HepG2 (cell line): ENCODE measurements around the gene RTF1. TPM values are rescaled to one million over a fixed set of nuclear protein-coding genes. Genes with fewer than 3 reads are reported as not detected.

Experiments
- ELF3 ChIP-seq: IDR thresholded peaks from 2 replicates; pipeline ENCODE4 v1.6.1; 2016; ENCODE audit warnings: missing genetic modification reagents, missing compliant biosample characterization
- HNRNPK ChIP-seq: fragments of 200-400 bp; formaldehyde crosslinking; IDR thresholded peaks from 2 replicates; pipeline ENCODE4 v1.6.1; 2018; ENCODE audit warnings: low read length, low read depth, moderate library complexity, mild to moderate bottlenecking; ENCODE audit not compliant: poor library complexity, severe bottlenecking
- KLF9 ChIP-seq: IDR thresholded peaks from 2 replicates; pipeline ENCODE4 v1.6.1; 2016; ENCODE audit warnings: low read depth
- MIER2 ChIP-seq: IDR thresholded peaks from 2 replicates; pipeline ENCODE4 v1.6.1; 2016; ENCODE audit warnings: missing biosample characterization, missing genetic modification reagents
- PCBP1 ChIP-seq: fragments of 200-400 bp; formaldehyde crosslinking; IDR thresholded peaks from 2 replicates; pipeline ENCODE4 v1.6.1; 2017; ENCODE audit warnings: mild to moderate bottlenecking, low read depth, low read length, borderline replicate concordance
- SIN3A ChIP-seq: IDR thresholded peaks from 2 replicates; pipeline ENCODE4 v1.6.1; 2011; ENCODE audit warnings: low read depth, mild to moderate bottlenecking, control low read depth, low read length, borderline replicate concordance
- TAF15 ChIP-seq: fragments of 200-400 bp; formaldehyde crosslinking; IDR thresholded peaks from one replicate; pipeline ENCODE4 v1.6.1; 2018; ENCODE audit warnings: mild to moderate bottlenecking, low read depth, low read length; ENCODE audit not compliant: poor library complexity, severe bottlenecking
- ZNF33B ChIP-seq: sonication (generic); formaldehyde crosslinking; IDR thresholded peaks from 2 replicates; pipeline ENCODE4 v1.5.1; 2020; ENCODE audit warnings: mild to moderate bottlenecking, missing genetic modification reagents
- ZNF598 ChIP-seq: sonication (generic); formaldehyde crosslinking; IDR thresholded peaks from 2 replicates; pipeline ENCODE4 v1.5.1; 2020; ENCODE audit warnings: mild to moderate bottlenecking, missing genetic modification reagents, borderline replicate concordance
- ZNF775 ChIP-seq: sonication (generic); formaldehyde crosslinking; IDR thresholded peaks from 2 replicates; pipeline ENCODE4 v1.4.0; 2020; ENCODE audit warnings: missing genetic modification reagents, mild to moderate bottlenecking, moderate library complexity, borderline replicate concordance
- polyA plus RNA-seq, 8 experiments: library from polyadenylated mRNA; depleted of rRNA in 3 of 8; stranded (reverse) in 7 of 8; unstranded in 1 of 8; fragments of >200 nt; fragmentation: Illumina TruSeq in 4 of 8; extraction: Trizol in 4 of 8; gene quantifications; 2 replicates each; pipeline versions ENCODE4 v1.2.1 to v1.2.3, GENCODE V29; 2011 to 2016; ENCODE audit warnings: low read depth in 4 of 8, missing spikeins in 1 of 8, mixed read lengths in 1 of 8; ENCODE audit not compliant: insufficient read depth in 1 of 8
- total RNA-seq, 5 experiments: library from RNA; depleted of rRNA; stranded (reverse); fragments of >200 nt; fragmentation: Illumina TruSeq; extraction: Trizol; gene quantifications; 2 replicates each; pipeline ENCODE4 v1.2.3, GENCODE V29; 2016; ENCODE audit warnings: low read depth in 1 of 5
- TF ChIP-seq, protein P1 (sequence below): sonication (generic); formaldehyde crosslinking; IDR thresholded peaks from 2 replicates; pipeline ENCODE4 v1.5.1; 2020; ENCODE audit warnings: mild to moderate bottlenecking, missing genetic modification reagents, moderate library complexity
- TF ChIP-seq, protein P2 (sequence below): sonication (generic); formaldehyde crosslinking; IDR thresholded peaks from 2 replicates; pipeline ENCODE4 v1.4.0; 2020; ENCODE audit warnings: missing genetic modification reagents, borderline replicate concordance
- TF ChIP-seq, protein P3 (sequence below): sonication (generic); formaldehyde crosslinking; IDR thresholded peaks from 2 replicates; pipeline ENCODE4 v1.8.1; 2023; ENCODE audit warnings: mild to moderate bottlenecking, missing genetic modification reagents
- TF ChIP-seq, protein P4 (sequence below): sonication (generic); formaldehyde crosslinking; IDR thresholded peaks from 2 replicates; pipeline ENCODE4 v1.4.0; 2020; ENCODE audit warnings: missing genetic modification reagents

The RTF1 gene
- total and polyA plus RNA-seq, 2 of the 13 experiments (the other 11 are each of a cell fraction or from before 2014, with no cell fraction given): 13.9 to 17.9 TPM

DNA sequence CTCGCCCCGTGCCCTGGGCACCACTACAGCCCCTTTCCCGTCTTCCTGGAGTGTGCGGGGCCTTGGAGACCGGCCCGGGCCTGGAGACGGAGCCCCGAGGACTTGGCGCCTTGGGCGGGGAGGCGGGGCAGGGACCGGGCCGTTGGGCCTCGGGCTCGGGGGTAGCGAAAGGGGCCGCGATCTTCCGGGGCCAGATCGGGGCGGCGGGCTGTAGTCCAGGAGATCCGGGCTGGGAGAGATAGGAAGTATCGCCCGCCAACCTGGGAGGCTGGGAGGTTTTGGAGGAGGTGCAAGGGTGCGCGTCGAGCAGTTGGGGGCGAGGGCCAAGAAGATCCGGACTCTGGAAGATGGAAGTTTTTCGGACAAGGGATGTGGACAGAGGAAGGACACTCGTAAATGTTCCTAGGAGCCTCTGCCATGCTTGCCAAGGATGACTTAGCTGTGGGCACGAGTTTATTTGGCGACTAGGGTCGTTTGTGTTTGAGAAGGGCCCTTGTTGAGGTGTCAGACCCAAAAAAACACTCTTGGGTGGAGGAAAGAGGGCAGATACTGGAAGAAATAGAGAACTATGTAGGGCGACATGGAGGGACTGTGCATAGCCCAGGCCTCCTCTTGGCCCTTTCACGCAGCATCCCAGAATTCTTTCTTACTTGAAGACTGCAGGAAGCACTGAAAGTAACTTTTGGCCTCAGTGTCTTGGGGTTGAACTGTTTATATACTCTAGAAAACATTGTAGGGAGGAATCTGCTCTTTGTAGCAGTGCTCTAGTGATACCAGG lies 712 bp downstream of the RTF1 start (continued):
- TF ChIP-seq, protein P1, sequence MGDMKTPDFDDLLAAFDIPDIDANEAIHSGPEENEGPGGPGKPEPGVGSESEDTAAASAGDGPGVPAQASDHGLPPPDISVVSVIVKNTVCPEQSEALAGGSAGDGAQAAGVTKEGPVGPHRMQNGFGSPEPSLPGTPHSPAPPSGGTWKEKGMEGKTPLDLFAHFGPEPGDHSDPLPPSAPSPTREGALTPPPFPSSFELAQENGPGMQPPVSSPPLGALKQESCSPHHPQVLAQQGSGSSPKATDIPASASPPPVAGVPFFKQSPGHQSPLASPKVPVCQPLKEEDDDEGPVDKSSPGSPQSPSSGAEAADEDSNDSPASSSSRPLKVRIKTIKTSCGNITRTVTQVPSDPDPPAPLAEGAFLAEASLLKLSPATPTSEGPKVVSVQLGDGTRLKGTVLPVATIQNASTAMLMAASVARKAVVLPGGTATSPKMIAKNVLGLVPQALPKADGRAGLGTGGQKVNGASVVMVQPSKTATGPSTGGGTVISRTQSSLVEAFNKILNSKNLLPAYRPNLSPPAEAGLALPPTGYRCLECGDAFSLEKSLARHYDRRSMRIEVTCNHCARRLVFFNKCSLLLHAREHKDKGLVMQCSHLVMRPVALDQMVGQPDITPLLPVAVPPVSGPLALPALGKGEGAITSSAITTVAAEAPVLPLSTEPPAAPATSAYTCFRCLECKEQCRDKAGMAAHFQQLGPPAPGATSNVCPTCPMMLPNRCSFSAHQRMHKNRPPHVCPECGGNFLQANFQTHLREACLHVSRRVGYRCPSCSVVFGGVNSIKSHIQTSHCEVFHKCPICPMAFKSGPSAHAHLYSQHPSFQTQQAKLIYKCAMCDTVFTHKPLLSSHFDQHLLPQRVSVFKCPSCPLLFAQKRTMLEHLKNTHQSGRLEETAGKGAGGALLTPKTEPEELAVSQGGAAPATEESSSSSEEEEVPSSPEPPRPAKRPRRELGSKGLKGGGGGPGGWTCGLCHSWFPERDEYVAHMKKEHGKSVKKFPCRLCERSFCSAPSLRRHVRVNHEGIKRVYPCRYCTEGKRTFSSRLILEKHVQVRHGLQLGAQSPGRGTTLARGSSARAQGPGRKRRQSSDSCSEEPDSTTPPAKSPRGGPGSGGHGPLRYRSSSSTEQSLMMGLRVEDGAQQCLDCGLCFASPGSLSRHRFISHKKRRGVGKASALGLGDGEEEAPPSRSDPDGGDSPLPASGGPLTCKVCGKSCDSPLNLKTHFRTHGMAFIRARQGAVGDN (CRISPR knock-in tag): peak; percentile 50
- TF ChIP-seq, protein P2, sequence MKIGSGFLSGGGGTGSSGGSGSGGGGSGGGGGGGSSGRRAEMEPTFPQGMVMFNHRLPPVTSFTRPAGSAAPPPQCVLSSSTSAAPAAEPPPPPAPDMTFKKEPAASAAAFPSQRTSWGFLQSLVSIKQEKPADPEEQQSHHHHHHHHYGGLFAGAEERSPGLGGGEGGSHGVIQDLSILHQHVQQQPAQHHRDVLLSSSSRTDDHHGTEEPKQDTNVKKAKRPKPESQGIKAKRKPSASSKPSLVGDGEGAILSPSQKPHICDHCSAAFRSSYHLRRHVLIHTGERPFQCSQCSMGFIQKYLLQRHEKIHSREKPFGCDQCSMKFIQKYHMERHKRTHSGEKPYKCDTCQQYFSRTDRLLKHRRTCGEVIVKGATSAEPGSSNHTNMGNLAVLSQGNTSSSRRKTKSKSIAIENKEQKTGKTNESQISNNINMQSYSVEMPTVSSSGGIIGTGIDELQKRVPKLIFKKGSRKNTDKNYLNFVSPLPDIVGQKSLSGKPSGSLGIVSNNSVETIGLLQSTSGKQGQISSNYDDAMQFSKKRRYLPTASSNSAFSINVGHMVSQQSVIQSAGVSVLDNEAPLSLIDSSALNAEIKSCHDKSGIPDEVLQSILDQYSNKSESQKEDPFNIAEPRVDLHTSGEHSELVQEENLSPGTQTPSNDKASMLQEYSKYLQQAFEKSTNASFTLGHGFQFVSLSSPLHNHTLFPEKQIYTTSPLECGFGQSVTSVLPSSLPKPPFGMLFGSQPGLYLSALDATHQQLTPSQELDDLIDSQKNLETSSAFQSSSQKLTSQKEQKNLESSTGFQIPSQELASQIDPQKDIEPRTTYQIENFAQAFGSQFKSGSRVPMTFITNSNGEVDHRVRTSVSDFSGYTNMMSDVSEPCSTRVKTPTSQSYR: no peak
- TF ChIP-seq, protein P3, sequence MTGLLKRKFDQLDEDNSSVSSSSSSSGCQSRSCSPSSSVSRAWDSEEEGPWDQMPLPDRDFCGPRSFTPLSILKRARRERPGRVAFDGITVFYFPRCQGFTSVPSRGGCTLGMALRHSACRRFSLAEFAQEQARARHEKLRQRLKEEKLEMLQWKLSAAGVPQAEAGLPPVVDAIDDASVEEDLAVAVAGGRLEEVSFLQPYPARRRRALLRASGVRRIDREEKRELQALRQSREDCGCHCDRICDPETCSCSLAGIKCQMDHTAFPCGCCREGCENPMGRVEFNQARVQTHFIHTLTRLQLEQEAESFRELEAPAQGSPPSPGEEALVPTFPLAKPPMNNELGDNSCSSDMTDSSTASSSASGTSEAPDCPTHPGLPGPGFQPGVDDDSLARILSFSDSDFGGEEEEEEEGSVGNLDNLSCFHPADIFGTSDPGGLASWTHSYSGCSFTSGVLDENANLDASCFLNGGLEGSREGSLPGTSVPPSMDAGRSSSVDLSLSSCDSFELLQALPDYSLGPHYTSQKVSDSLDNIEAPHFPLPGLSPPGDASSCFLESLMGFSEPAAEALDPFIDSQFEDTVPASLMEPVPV (CRISPR knock-in tag): no peak
- TF ChIP-seq, protein P4, sequence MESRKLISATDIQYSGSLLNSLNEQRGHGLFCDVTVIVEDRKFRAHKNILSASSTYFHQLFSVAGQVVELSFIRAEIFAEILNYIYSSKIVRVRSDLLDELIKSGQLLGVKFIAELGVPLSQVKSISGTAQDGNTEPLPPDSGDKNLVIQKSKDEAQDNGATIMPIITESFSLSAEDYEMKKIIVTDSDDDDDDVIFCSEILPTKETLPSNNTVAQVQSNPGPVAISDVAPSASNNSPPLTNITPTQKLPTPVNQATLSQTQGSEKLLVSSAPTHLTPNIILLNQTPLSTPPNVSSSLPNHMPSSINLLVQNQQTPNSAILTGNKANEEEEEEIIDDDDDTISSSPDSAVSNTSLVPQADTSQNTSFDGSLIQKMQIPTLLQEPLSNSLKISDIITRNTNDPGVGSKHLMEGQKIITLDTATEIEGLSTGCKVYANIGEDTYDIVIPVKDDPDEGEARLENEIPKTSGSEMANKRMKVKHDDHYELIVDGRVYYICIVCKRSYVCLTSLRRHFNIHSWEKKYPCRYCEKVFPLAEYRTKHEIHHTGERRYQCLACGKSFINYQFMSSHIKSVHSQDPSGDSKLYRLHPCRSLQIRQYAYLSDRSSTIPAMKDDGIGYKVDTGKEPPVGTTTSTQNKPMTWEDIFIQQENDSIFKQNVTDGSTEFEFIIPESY (CRISPR knock-in tag): no peak
- TF ChIP-seq SIN3A (no peak), PCBP1 (no peak), ELF3 (CRISPR knock-in tag) (no peak), KLF9 (CRISPR knock-in tag) (no peak), ZNF33B (0 out of 2 replicates have a peak, but pooled peaks have one; percentile 26), ZNF598 (no peak; the same call in 1 of the 2 replicates), MIER2 (CRISPR knock-in tag) (no peak), HNRNPK (no peak), ZNF775 (no peak), TAF15 (peak; percentile 44)
